ENCODE data around the gene CRYBA1. TPM values are rescaled to one million over a fixed set of nuclear protein-coding genes. Genes with fewer than 3 reads are reported as not detected.
"Not testable (repeated sequence)": the region's sequence is repeated elsewhere in the genome, so short reads cannot be mapped to it uniquely, and the experiment has no call there.

CRYBA1 gene
- total RNA-seq, 8 experiments from 2014 or later: 0.54 to 7.0 (median 1.4) TPM; not detected in 5

- H3K4me1 ChIP-seq (replicated peaks in 1 of 2): no peaks in the 10 kb centered on the region
- in situ Hi-C loops (cut with MboI; ENCODE audit: low pct_unique_long_range_greater_than_20kb in 2 of 9, low sequenced_read_pairs in 9 of 9, unreplicated experiment in 9 of 9): no loop called here
- no peak overlapping the region for H3K4me3 ChIP-seq
- ATAC-seq (replicated peaks in 6 of 8): no peak
- 75 to 100% (median 83%) methylated on average over 2 to 6 of the region's 6 CpGs; no CpG with 5 or more reads in 4 of the 10 experiments for WGBS, 10 experiments
- no peak overlapping the region for H3K27ac ChIP-seq
Observed at GRCh38 chr17:29216181-29216580, 30.5 kb upstream of the CRYBA1 start.

- Histone ChIP-seq H3K27ac (no peak overlapping the region), H3K4me3 (no peak overlapping the region), H3K4me1 (replicated peaks in 1 of 2) (no peaks in the 10 kb centered on the region)
- in situ Hi-C loops (cut with MboI; ENCODE audit: low pct_unique_long_range_greater_than_20kb in 2 of 9, low sequenced_read_pairs in 9 of 9, unreplicated experiment in 9 of 9): no loop called here
- no peak for ATAC-seq (replicated peaks in 6 of 8)
- 63 to 100% (median 88%) methylated on average over 1 to 5 of the region's 5 CpGs; no CpG with 5 or more reads in 2 of the 10 experiments for WGBS, 10 experiments
Observed at GRCh38 chr17:29216856-29217255, 29.8 kb upstream of the CRYBA1 start.

GRCh38 chr17:29219378-29220047 lies 27.1 kb upstream of the CRYBA1 start:
- ATAC-seq (replicated peaks in 6 of 8): peak; percentile 98 to 100 (median 99)
- Histone ChIP-seq H3K4me1 (replicated peaks in 1 of 2) (no peaks in the 10 kb centered on the region), H3K27ac (no peak overlapping the region), H3K4me3 (no peak overlapping the region)
- 0 to 70% (median 19%) methylated on average over 2 to 12 of the region's 14 CpGs; no CpG with 5 or more reads in 1 of the 10 experiments for WGBS, 10 experiments
- in situ Hi-C loops (cut with MboI; ENCODE audit: low pct_unique_long_range_greater_than_20kb in 2 of 9, low sequenced_read_pairs in 9 of 9, unreplicated experiment in 9 of 9): no loop called here

- H3K27ac ChIP-seq; ATAC-seq (replicated peaks in 6 of 8); H3K4me3 ChIP-seq; in situ Hi-C loops (cut with MboI; ENCODE audit: low pct_unique_long_range_greater_than_20kb in 2 of 9, low sequenced_read_pairs in 9 of 9, unreplicated experiment in 9 of 9); H3K4me1 ChIP-seq (replicated peaks in 1 of 2): not testable (repeated sequence)
- 88 to 100% (median 94%) methylated on average over 2 to 11 of the region's 11 CpGs for WGBS, 10 experiments
Observed at GRCh38 chr17:29221338-29221737, 25.3 kb upstream of the CRYBA1 start.

GRCh38 chr17:29225396-29225795 lies 21.3 kb upstream of the CRYBA1 start:
- H3K4me3 ChIP-seq: no peak overlapping the region
- H3K4me1 ChIP-seq (replicated peaks in 1 of 2): no peaks in the 10 kb centered on the region
- no peak for ATAC-seq (replicated peaks in 6 of 8)
- in situ Hi-C loops (cut with MboI; ENCODE audit: low pct_unique_long_range_greater_than_20kb in 2 of 9, low sequenced_read_pairs in 9 of 9, unreplicated experiment in 9 of 9): no loop called here
- no peak overlapping the region for H3K27ac ChIP-seq

GRCh38 chr17:29233301-29233700 lies 13.4 kb upstream of the CRYBA1 start:
- in situ Hi-C loops (cut with MboI; ENCODE audit: low pct_unique_long_range_greater_than_20kb in 2 of 9, low sequenced_read_pairs in 9 of 9, unreplicated experiment in 9 of 9): no loop called here
- no peak for ATAC-seq (replicated peaks in 6 of 8)
- no peak overlapping the region for H3K27ac ChIP-seq
- H3K4me3 ChIP-seq: no peak overlapping the region
- no peaks in the 10 kb centered on the region for H3K4me1 ChIP-seq (replicated peaks in 1 of 2)
- WGBS, 10 experiments: 22 to 100% (median 100%) methylated on average over 1 of the region's 1 CpG; no CpG with 5 or more reads in 1 of the 10 experiments

GRCh38 chr17:29234972-29235371 lies 11.7 kb upstream of the CRYBA1 start:
- in situ Hi-C loops (cut with MboI; ENCODE audit: low pct_unique_long_range_greater_than_20kb in 2 of 9, low sequenced_read_pairs in 9 of 9, unreplicated experiment in 9 of 9); H3K4me3 ChIP-seq; ATAC-seq (replicated peaks in 6 of 8); H3K27ac ChIP-seq; H3K4me1 ChIP-seq (replicated peaks in 1 of 2): not testable (repeated sequence)
- WGBS, 10 experiments: 78 to 100% (median 100%) methylated on average over 1 to 4 of the region's 7 CpGs; no CpG with 5 or more reads in 1 of the 10 experiments

- Histone ChIP-seq H3K4me1 (replicated peaks in 1 of 2) (peaks cover 6 to 9% of the 10 kb centered on the region in 2 donors), H3K27ac (no peak overlapping the region), H3K4me3 (no peak overlapping the region)
- in situ Hi-C loops (cut with MboI; ENCODE audit: low pct_unique_long_range_greater_than_20kb in 2 of 9, low sequenced_read_pairs in 9 of 9, unreplicated experiment in 9 of 9): no loop called here
- 92 to 100% (median 100%) methylated on average over 1 to 3 of the region's 3 CpGs; no CpG with 5 or more reads in 2 of the 10 experiments for WGBS, 10 experiments
- ATAC-seq (replicated peaks in 6 of 8): no peak
Observed at GRCh38 chr17:29235904-29236303, 10.8 kb upstream of the CRYBA1 start.

GRCh38 chr17:29237476-29238132 lies 9.1 kb upstream of the CRYBA1 start:
- 40 to 100% (median 93%) methylated on average over 1 to 2 of the region's 3 CpGs; no CpG with 5 or more reads in 4 of the 10 experiments for WGBS, 10 experiments
- in situ Hi-C loops (cut with MboI; ENCODE audit: low pct_unique_long_range_greater_than_20kb in 2 of 9, low sequenced_read_pairs in 9 of 9, unreplicated experiment in 9 of 9): no loop called here
- ATAC-seq (replicated peaks in 6 of 8): peak in 2 of 8 experiments; percentile 72 to 78
- peaks cover 13 to 16% of the 10 kb centered on the region in 2 donors for H3K4me1 ChIP-seq (replicated peaks in 1 of 2)
- no peak overlapping the region for H3K4me3 ChIP-seq
- no peak overlapping the region for H3K27ac ChIP-seq

GRCh38 chr17:29238133-29238850 lies 8.4 kb upstream of the CRYBA1 start:
- H3K4me1 ChIP-seq (replicated peaks in 1 of 2): peaks cover 13 to 16% of the 10 kb centered on the region in 2 donors
- WGBS, 10 experiments: 60 to 100% (median 100%) methylated on average over 1 to 7 of the region's 8 CpGs; no CpG with 5 or more reads in 1 of the 10 experiments
- in situ Hi-C loops (cut with MboI; ENCODE audit: low pct_unique_long_range_greater_than_20kb in 2 of 9, low sequenced_read_pairs in 9 of 9, unreplicated experiment in 9 of 9): no loop called here
- H3K4me3 ChIP-seq: no peak overlapping the region
- H3K27ac ChIP-seq: no peak overlapping the region
- peak in 2 of 8 experiments; percentile 17 to 18 for ATAC-seq (replicated peaks in 6 of 8)

- no peak overlapping the region for H3K27ac ChIP-seq
- WGBS, 10 experiments: 17 to 67% (median 50%) methylated on average over 1 to 2 of the region's 2 CpGs; no CpG with 5 or more reads in 2 of the 10 experiments
- no peak for ATAC-seq (replicated peaks in 6 of 8)
Observed at GRCh38 chr17:29240477-29240876, 6.2 kb upstream of the CRYBA1 start.

GRCh38 chr17:29240968-29241963 lies 5.4 kb upstream of the CRYBA1 start:
- in situ Hi-C loops (cut with MboI; ENCODE audit: low pct_unique_long_range_greater_than_20kb in 2 of 9, low sequenced_read_pairs in 9 of 9, unreplicated experiment in 9 of 9): no loop called here
- H3K27ac ChIP-seq: peak overlapping the region; percentile 29 to 38
- peaks cover 13 to 17% of the 10 kb centered on the region in 2 donors for H3K4me1 ChIP-seq (replicated peaks in 1 of 2)
- H3K4me3 ChIP-seq: no peak overlapping the region
- 10 to 100% (median 92%) methylated on average over 2 to 6 of the region's 9 CpGs; no CpG with 5 or more reads in 2 of the 10 experiments for WGBS, 10 experiments
- peak; percentile 68 to 96 (median 90) for ATAC-seq (replicated peaks in 6 of 8)

More at GRCh38 chr17:29240477-29240876, 6.2 kb upstream of the CRYBA1 start:
- Histone ChIP-seq H3K4me1 (replicated peaks in 1 of 2) (peaks cover 13 to 16% of the 10 kb centered on the region in 2 donors), H3K4me3 (no peak overlapping the region)
- in situ Hi-C loops (cut with MboI; ENCODE audit: low pct_unique_long_range_greater_than_20kb in 2 of 9, low sequenced_read_pairs in 9 of 9, unreplicated experiment in 9 of 9): no loop called here

Data from motor neuron (in vitro differentiated cells).